Fibroblast of the aortic adventitia (primary cell): ENCODE data around the gene IFITM1. TPM values are rescaled to one million over a fixed set of nuclear protein-coding genes. Genes with fewer than 3 reads are reported as not detected.
"Not testable (repeated sequence)": the region's sequence is repeated elsewhere in the genome, so short reads cannot be mapped to it uniquely, and the experiment has no call there.

Experiments
- DNase-seq: peaks from one replicate; pipeline ENCODE4 v3.0.0-alpha.2; 2010; ENCODE audit warnings: low read depth
- H3K4me3 ChIP-seq: 2 replicates; pipeline ENCODE4 v1.5.1; 2011; ENCODE audit warnings: low read depth, mild to moderate bottlenecking, control low read depth, low read length, moderate library complexity
- CTCF ChIP-seq: IDR thresholded peaks from 2 replicates; pipeline ENCODE4 v1.5.1; 2011; ENCODE audit warnings: mild to moderate bottlenecking, low read length, control low read depth, inconsistent platforms; ENCODE audit not compliant: insufficient read depth
- total RNA-seq: library from RNA; depleted of rRNA; stranded (reverse); fragments of >200 nt; gene quantifications from 2 replicates; pipeline ENCODE4 v1.2.3, GENCODE V29; 2012; ENCODE audit warnings: low replicate concordance

Gene IFITM1
- total RNA-seq, 1 donor: 24.2 TPM

DNA sequence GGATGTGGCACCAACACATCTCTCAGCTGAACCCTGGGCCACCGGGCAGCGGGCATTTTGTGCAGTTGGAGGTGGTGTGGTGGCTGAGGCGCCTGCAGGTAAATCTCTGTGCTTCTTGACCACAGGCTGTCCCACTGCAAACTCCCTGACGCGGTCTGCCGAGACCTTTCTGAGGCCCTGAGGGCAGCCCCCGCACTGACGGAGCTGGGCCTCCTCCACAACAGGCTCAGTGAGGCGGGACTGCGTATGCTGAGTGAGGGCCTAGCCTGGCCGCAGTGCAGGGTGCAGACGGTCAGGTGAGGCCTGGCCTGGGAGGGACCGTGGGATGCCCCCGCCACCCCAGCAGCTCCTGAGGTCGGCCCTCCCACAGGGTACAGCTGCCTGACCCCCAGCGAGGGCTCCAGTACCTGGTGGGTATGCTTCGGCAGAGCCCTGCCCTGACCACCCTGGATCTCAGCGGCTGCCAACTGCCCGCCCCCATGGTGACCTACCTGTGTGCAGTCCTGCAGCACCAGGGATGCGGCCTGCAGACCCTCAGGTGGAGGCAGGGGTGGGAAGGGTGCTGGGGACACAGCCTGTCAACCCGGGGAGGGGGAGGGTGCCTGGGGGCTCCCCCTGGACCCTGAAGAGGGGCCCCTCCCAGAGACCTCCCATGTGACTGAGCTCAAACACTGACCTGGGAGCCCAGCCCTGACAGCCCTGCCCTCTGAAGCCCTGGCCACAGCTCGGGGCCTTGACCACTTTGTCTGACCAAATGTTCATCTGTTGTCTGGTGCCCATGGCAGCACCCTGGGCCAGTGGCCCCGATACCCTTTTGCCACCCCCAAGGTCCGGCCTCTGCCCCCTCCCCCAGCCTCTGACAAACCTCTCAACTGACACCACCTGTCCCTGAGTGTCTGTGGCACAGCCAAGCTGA, 29.5 kb upstream of the IFITM1 start:
- no peak for TF ChIP-seq CTCF
- no peak for DNase-seq
- H3K4me3 ChIP-seq: no peak overlapping the region

- TF ChIP-seq CTCF: no peak
- no peak overlapping the region for H3K4me3 ChIP-seq
- DNase-seq: no peak
Measured at GRCh38 chr11:285021-285893, 28.6 kb upstream of the IFITM1 start.

- no peak overlapping the region for H3K4me3 ChIP-seq
- no peak for DNase-seq
- no peak for TF ChIP-seq CTCF
Measured at GRCh38 chr11:285894-286220, 28.0 kb upstream of the IFITM1 start.

- not testable (repeated sequence) for DNase-seq, H3K4me3 ChIP-seq
Measured at GRCh38 chr11:286977-287820, 26.6 kb upstream of the IFITM1 start.

GRCh38 chr11:287821-288477, 25.9 kb upstream of the IFITM1 start:
- DNase-seq: no peak
- peak overlapping the region; percentile 67 for H3K4me3 ChIP-seq
- TF ChIP-seq CTCF: no peak

GRCh38 chr11:288478-289397, 25.1 kb upstream of the IFITM1 start, which contains the start of gene PGGHG:
TSS of gene PGGHG (plus strand) at chr11:289126. CDS start at chr11:289817, 691 bp downstream.
- H3K4me3 ChIP-seq: peak within 1 kb of the TSS; percentile 67
- TF ChIP-seq CTCF: no peak
- no peak for DNase-seq
